ENCODE data around the gene CCDC47.

CCDC47 gene

GRCh38 chr17:63703029-63703428 lies 70.4 kb downstream of the CCDC47 start:
- no peak for TF ChIP-seq CTCF (IDR thresholded peaks at IDR 0.05; ENCODE audit: low read length, missing control alignments)
- H3K4me3 ChIP-seq (replicated peaks; ENCODE audit: low read depth, low read length), result no peak overlapping the region
- DNase-seq (ENCODE audit: low read depth), result no peak

- H3K4me3 ChIP-seq (replicated peaks; ENCODE audit: low read depth, low read length), result no peak overlapping the region
- DNase-seq (ENCODE audit: low read depth), result no peak
- no peak for TF ChIP-seq CTCF (IDR thresholded peaks at IDR 0.05; ENCODE audit: low read length, missing control alignments)
Observed at GRCh38 chr17:63702721-63703015, 70.7 kb downstream of the CCDC47 start.

GRCh38 chr17:63701868-63702720 lies 71.3 kb downstream of the CCDC47 start:
- TF ChIP-seq CTCF (IDR thresholded peaks at IDR 0.05; ENCODE audit: low read length, missing control alignments), result no peak
- no peak for DNase-seq (ENCODE audit: low read depth)
- H3K4me3 ChIP-seq (replicated peaks; ENCODE audit: low read depth, low read length), result no peak overlapping the region

GRCh38 chr17:63701456-63701820 lies 72.0 kb downstream of the CCDC47 start:
- no peak overlapping the region for H3K4me3 ChIP-seq (replicated peaks; ENCODE audit: low read depth, low read length)
- TF ChIP-seq CTCF (IDR thresholded peaks at IDR 0.05; ENCODE audit: low read length, missing control alignments), result no peak
- no peak for DNase-seq (ENCODE audit: low read depth)

- TF ChIP-seq CTCF (IDR thresholded peaks at IDR 0.05; ENCODE audit: low read length, missing control alignments), result no peak
- peak; percentile 63 for DNase-seq (ENCODE audit: low read depth)
Observed at GRCh38 chr17:63700528-63701455, 72.6 kb downstream of the CCDC47 start.

GRCh38 chr17:63699638-63700527 lies 73.5 kb downstream of the CCDC47 start, which contains the start of gene LIMD2:
LIMD2 (minus strand) TSS chr17:63700125; CDS start chr17:63699298, 827 bp downstream.
- peak within 1 kb of the TSS; percentile 57 for H3K4me3 ChIP-seq (replicated peaks; ENCODE audit: low read depth, low read length)
- peak; percentile 23 for DNase-seq (ENCODE audit: low read depth)
- no peak for TF ChIP-seq CTCF (IDR thresholded peaks at IDR 0.05; ENCODE audit: low read length, missing control alignments)

More at GRCh38 chr17:63700528-63701455, 72.6 kb downstream of the CCDC47 start:
- peak overlapping the region; percentile 40 for H3K4me3 ChIP-seq (replicated peaks; ENCODE audit: low read depth, low read length)
